ENCODE data around the gene PTX4.
A peak's percentile ranks its signal among the peaks of the same experiment; 100 is the strongest.

PTX4 gene

DNA sequence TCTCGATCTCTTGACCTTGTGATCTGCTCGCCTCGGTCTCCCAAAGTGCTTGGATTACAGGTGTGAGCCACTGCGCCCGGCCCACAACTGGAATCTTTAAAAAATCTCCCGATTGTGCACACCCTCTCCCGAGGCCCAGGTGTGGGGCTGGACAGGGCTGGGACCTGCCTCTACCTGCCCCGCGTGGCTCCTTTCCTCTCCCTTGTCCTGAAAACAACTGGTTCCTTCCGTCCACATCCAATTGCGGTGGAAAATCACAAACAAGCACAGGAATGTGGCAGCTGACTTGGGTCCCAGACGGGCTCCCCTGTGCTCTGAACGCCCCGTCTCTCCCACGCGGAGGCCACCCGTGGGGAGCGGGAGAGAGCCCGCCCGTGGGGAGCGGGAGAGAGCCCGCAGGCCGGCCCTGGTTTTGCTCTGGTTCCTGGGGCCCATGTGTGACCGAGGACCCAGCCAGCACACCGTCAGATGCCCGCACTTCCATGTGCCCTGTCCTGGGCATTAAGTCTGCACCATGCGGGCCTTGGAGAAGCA is 41.7 kb upstream of the PTX4 start:
- no peak for TF ChIP-seq CTCF (conservative IDR thresholded peaks at IDR 0.05; ENCODE audit: low read depth, low read length)
- no peak for DNase-seq (ENCODE audit: low read depth)
- no peak overlapping the region for H3K4me3 ChIP-seq (ENCODE audit: low read depth, low read length)

- no peak for TF ChIP-seq CTCF (conservative IDR thresholded peaks at IDR 0.05; ENCODE audit: low read depth, low read length)
- H3K4me3 ChIP-seq (ENCODE audit: low read depth, low read length), result no peak overlapping the region
These were observed 40.3 kb upstream of the PTX4 start for GRCh38 chr16:1528921-1529537.

GRCh38 chr16:1527836-1528811 is 39.4 kb upstream of the PTX4 start:
- DNase-seq (ENCODE audit: low read depth), result peak; percentile 33

More at GRCh38 chr16:1528921-1529537, 40.3 kb upstream of the PTX4 start:
- DNase-seq (ENCODE audit: low read depth), result no peak

GRCh38 chr16:1526608-1527555 is 38.1 kb upstream of the PTX4 start:
- no peak for TF ChIP-seq CTCF (conservative IDR thresholded peaks at IDR 0.05; ENCODE audit: low read depth, low read length)
- no peak for DNase-seq (ENCODE audit: low read depth)
- no peak overlapping the region for H3K4me3 ChIP-seq (ENCODE audit: low read depth, low read length)

More at GRCh38 chr16:1527836-1528811, 39.4 kb upstream of the PTX4 start:
- TF ChIP-seq CTCF (conservative IDR thresholded peaks at IDR 0.05; ENCODE audit: low read depth, low read length), result no peak
- no peak overlapping the region for H3K4me3 ChIP-seq (ENCODE audit: low read depth, low read length)

GRCh38 chr16:1525871-1526607 is 37.3 kb upstream of the PTX4 start:
- no peak for TF ChIP-seq CTCF (conservative IDR thresholded peaks at IDR 0.05; ENCODE audit: low read depth, low read length)
- DNase-seq (ENCODE audit: low read depth), result no peak
- no peak overlapping the region for H3K4me3 ChIP-seq (ENCODE audit: low read depth, low read length)

DNA sequence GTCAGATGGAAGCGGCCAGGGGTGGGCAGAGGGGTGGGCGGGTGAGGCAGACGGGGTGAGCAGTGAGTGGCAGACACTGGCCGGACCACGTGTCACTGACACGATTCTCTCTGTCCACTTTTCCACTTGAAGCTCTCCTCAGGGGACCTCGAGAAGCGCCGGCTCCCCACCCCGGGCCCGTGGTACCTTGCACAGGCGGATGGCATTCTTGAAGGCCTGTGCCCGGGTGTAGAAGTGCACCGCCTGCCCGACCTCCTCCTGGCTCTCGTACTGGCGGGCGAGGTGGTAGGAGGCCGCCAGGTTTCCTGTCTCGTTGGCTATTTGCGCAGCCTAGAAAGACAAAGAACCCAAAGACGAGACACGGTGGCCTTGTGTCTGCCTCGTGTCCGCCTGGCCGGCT is 35.6 kb upstream of the PTX4 start:
- DNase-seq (ENCODE audit: low read depth), result no peak
- no peak overlapping the region for H3K4me3 ChIP-seq (ENCODE audit: low read depth, low read length)
- TF ChIP-seq CTCF (conservative IDR thresholded peaks at IDR 0.05; ENCODE audit: low read depth, low read length), result no peak
